GM12892 (cell line): Measurements from ENCODE around the gene BLCAP.

Source experiments
- POLR2A ChIP-seq: IDR thresholded peaks from 2 replicates; pipeline ENCODE4 v1.6.1; 2011; ENCODE audit warnings: low read depth, low read length, control low read depth
- POLR2AphosphoS5 ChIP-seq: IDR thresholded peaks from 2 replicates; pipeline ENCODE4 v1.6.1; 2011; ENCODE audit warnings: low read depth, low read length, control low read depth

GRCh38 chr20:37562695-37563480, 35.2 kb upstream of the BLCAP start:
- no peak for TF ChIP-seq POLR2AphosphoS5
- TF ChIP-seq POLR2A = no peak
